Measurements from ENCODE around the gene STXBP5L.
"Not testable (repeated sequence)": the region's sequence is repeated elsewhere in the genome, so short reads cannot be mapped to it uniquely, and the experiment has no call there.

Gene STXBP5L

DNA sequence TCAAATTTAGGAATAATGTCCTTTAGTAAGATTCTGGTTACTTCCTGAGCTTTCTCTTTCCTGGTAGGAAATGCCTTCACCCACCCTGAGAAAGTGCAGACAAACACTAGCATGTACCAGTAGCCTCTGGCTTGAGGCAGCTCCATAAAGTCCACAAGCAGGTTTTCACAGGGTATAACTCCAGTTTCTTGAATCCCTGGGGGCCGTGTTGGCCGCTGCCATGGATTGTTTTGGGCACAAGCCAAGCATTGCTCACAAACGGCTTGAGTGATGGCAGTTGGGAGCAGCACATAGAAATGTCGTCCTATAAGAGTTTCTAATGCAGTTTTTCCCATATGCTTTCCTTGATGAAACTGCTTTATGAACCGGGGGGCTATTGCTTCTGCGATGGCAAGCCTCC, 164.1 kb downstream of the STXBP5L start:
- ChIA-PET CTCF (interaction anchor here (0.6 kb wide), 1 partner anchor 10 kb away, joined by 4 read pairs; no protein-coding TSS in a partner anchor), POLR2A (ENCODE audit: low non-redundant PET) (no interaction called here)
- H3K27ac ChIP-seq = no peak overlapping the region
- no peak for DNase-seq (ENCODE audit: low spot score)
- TF ChIP-seq, protein P1, sequence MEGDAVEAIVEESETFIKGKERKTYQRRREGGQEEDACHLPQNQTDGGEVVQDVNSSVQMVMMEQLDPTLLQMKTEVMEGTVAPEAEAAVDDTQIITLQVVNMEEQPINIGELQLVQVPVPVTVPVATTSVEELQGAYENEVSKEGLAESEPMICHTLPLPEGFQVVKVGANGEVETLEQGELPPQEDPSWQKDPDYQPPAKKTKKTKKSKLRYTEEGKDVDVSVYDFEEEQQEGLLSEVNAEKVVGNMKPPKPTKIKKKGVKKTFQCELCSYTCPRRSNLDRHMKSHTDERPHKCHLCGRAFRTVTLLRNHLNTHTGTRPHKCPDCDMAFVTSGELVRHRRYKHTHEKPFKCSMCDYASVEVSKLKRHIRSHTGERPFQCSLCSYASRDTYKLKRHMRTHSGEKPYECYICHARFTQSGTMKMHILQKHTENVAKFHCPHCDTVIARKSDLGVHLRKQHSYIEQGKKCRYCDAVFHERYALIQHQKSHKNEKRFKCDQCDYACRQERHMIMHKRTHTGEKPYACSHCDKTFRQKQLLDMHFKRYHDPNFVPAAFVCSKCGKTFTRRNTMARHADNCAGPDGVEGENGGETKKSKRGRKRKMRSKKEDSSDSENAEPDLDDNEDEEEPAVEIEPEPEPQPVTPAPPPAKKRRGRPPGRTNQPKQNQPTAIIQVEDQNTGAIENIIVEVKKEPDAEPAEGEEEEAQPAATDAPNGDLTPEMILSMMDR (conservative IDR thresholded peaks at IDR 0.05; ENCODE audit: low read depth) = no peak

DNA sequence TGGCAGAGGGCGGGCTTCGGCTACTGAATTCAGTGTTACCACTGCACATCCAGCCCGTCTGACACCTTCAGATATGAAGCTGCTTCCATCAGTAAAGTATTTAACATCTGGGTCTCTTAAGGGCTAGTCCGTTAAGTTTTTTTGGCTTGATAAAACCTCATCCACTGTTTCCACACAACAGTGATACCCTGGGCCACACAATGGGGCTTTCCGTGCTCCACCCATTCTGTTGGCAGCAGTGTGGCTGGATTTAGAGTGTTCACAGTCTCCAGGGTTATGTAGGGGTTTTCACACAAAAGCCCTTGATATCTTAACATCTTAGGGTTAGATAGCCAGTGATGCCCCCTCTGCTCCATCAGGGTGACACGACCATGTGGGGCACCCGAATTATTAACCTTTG, 165.0 kb downstream of the STXBP5L start:
- ChIA-PET CTCF (no interaction called here), POLR2A (ENCODE audit: low non-redundant PET) (no interaction called here)

DNA sequence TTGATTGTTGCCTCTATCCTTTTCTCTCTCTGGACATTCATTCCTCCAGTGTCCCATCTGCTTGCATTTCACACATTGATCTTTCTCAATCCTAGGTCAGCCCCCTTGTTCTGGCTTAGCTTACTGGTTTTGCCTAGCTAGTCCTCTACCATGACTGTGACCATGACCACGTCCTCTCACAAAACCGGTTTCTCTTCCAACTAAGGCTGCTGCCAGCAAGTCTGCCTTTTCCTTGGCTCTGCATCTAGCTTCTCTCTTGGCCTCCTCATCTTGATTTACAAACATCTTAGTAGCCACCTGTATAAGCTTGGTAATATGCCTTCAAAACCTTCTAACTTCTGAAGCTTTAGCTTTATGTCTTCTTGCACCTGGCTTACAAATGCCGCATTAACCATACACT, 167.2 kb downstream of the STXBP5L start:
- TF ChIP-seq, protein P1 (conservative IDR thresholded peaks at IDR 0.05; ENCODE audit: low read depth) = no peak
- ChIA-PET CTCF (no interaction called here), POLR2A (ENCODE audit: low non-redundant PET) (no interaction called here)
- H3K27ac ChIP-seq = no peak overlapping the region
- no peak for DNase-seq (ENCODE audit: low spot score)

More for the DNA sequence above, 165.0 kb downstream of the STXBP5L start:
- TF ChIP-seq, protein P1 (conservative IDR thresholded peaks at IDR 0.05; ENCODE audit: low read depth) = no peak
- no peak for DNase-seq (ENCODE audit: low spot score)
- H3K27ac ChIP-seq = no peak overlapping the region

DNA sequence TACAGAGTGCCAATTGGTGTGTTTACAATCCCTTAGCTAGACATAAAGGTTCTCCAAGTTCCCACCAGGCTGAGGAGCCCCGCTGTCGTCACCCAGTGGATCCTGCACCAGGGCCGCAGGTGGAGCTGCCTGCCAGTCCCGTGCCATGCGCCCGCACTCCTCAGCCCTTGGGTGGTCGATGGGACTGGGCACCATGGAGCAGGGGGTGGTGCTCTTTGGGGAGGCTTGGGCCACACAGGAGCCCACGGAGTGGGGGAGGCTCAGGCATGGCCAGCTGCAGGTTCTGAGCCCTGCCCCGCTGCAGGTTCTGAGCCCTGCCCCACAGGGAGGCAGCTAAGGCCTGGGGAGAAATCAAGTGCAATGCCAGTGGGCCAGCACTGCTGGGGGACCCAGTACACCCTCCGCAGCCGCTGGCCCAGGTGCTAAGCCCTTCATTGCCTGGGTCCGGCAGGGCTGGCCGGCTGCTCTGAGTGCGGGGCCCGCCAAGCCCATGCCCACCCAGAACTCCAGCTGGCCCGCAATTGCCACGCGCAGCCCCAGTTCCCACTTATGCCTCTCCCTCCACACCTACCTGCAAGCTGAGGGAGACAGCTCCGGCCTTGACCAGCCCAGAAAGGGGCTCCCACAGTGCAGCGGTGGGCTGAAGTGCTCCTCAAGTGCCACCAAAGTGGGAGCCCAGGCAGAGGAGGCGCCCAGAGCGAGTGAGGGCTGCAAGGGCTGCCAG, 170.5 kb downstream of the STXBP5L start:
- H3K27ac ChIP-seq; POLR2A ChIA-PET (ENCODE audit: low non-redundant PET); CTCF ChIA-PET; DNase-seq (ENCODE audit: low spot score): not testable (repeated sequence)

DNA sequence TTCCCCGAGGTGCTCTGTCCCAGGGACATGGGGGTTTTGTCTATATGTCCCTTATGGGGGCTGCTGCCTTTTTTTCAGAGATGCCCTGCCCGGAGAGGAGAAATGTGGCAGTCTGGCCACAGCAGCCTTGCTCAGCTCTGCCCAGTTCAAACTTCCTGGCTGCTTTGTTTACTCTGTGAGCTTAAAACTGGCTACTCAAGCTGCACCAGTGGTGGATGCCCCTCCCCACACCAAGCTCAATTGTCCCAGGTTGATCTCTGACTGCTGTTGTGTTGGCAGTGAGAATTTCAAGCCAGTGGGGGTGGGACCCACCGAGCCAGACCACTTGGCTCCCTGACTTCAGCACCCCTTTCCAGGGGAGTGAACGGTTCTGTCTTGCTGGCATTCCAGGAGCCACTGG, 188.9 kb downstream of the STXBP5L start:
- ChIA-PET POLR2A (ENCODE audit: low non-redundant PET) (no interaction called here), CTCF (no interaction called here)
- TF ChIP-seq, protein P1 (conservative IDR thresholded peaks at IDR 0.05; ENCODE audit: low read depth) = no peak
- H3K27ac ChIP-seq = no peak overlapping the region
- DNase-seq (ENCODE audit: low spot score) = no peak

DNA sequence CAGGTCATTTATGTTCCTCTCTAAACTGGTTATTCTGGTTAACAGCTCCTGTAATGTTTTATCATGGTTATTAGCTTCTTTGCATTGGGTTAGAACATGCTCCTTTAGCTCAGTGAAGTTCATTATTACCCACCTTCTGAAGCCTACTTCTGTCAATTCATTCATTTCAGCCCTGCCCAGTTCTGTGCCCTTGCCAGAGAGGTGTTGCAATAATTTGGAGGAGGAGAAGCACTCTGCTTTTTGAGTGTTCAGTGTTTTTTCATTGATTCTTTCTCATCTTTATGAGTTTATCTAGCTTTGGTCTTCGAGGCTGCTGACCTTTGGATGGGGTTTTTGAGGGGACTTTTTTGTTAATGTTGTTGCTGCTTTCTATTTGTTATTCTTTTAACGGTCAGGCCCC, 203.1 kb downstream of the STXBP5L start:
- CTCF ChIA-PET; POLR2A ChIA-PET (ENCODE audit: low non-redundant PET); H3K27ac ChIP-seq; DNase-seq (ENCODE audit: low spot score): not testable (repeated sequence)

DNA sequence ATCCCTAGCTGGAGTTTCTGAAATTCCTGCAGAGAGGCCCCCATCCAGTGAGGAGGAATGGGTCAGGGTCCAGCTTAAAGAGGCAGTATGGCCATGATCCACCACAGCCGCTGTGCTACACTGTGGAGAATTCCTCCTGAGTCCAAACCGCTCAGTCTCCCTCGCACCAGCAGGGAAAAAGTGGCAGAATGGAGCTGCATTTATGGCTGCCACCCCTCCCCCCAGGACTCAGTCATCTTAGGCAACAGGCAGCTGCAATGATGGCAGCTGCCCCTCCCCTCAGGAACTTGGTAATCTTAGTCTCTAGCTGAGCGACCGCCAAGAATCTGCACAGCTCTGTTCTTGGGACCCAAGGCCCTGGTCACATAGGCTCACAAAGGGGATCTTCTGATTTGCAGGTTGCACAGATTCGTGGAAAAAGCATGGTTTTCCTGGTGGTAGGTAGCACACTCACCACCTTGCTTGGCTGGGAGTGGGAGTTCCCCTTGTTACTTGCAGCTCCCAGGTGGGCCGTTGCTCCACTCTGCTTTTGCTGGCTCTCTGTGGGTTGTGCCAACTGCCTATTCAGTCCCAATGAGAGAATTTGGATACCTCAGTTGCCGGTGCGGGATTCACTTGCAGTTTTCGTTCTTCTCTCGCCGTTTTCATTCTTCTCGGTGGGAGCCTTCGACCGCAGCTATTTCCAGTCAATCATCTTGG, 204.1 kb downstream of the STXBP5L start:
- DNase-seq (ENCODE audit: low spot score) = no peak
- no peak overlapping the region for H3K27ac ChIP-seq
- CTCF ChIA-PET = no interaction called here

More for the DNA sequence above, 204.1 kb downstream of the STXBP5L start:
- TF ChIP-seq, protein P1 (conservative IDR thresholded peaks at IDR 0.05; ENCODE audit: low read depth) = no peak
- POLR2A ChIA-PET (ENCODE audit: low non-redundant PET) = no interaction called here
